HCT116 (cell line): ENCODE measurements around the gene PTPN23. TPM values are rescaled to one million over a fixed set of nuclear protein-coding genes. Genes with fewer than 3 reads are reported as not detected.

Experiments used
- ATAC-seq: fragments of 200-7000 bp; cut with Tn5 transposase; 2 replicates; pipeline ENCODE4 v1.9.1; 2020; ENCODE audit warnings: mild to moderate bottlenecking, moderate library complexity
- BruUV-seq: library from RNA; stranded (reverse); fragments of 400-500 nt; replicated peaks from 2 replicates; lab custom pipeline; 2021; lab: Mats Ljungman, UMichigan
- CTCF ChIA-PET: fragments of 300-600 bp; sonication (Branson Sonifier 250); formaldehyde crosslinking; loops from one replicate; lab custom pipeline; 2021; ENCODE audit warnings: antibody characterized with exemption; lab: Charles Lee
- POLR2A ChIA-PET: fragments of 300-600, 350-600 bp; sonication (Branson Sonifier 250); formaldehyde crosslinking; loops from one replicate; lab custom pipeline; 2021; ENCODE audit warnings: antibody characterized with exemption; lab: Charles Lee
- RAD21 ChIA-PET, 2 experiments: fragments of 300-600 bp; sonication (Branson Sonifier 250); formaldehyde crosslinking; loops; one replicate each; lab custom pipeline; 2023; ENCODE audit warnings: low total read pairs in 2 of 2; ENCODE audit not compliant: uncharacterized antibody in 2 of 2, unreplicated experiment in 2 of 2, low non-redundant PET in 1 of 2; lab: Charles Lee
- DNase-seq: peaks from one replicate; pipeline ENCODE4 v3.0.0-alpha.2; 2010; ENCODE audit warnings: low read depth, low spot score
- H2AFZ ChIP-seq: fragments of 200-600 bp; shearing (Covaris generic), sonication (generic); 2 replicates; pipeline ENCODE4 v1.6.1; 2017; ENCODE audit warnings: low read depth, mixed run types, mixed read lengths, antibody characterized with exemption, low read length; ENCODE audit not compliant: poor library complexity, severe bottlenecking
- H3K27ac ChIP-seq: 2 replicates; pipeline ENCODE4 v1.5.1; 2012; ENCODE audit warnings: low read depth, low read length
- H3K27me3 ChIP-seq: fragments of 200-600 bp; sonication (generic); 2 replicates; pipeline ENCODE4 v1.6.1; 2016; ENCODE audit warnings: mixed run types, low read length, mixed read lengths; ENCODE audit not compliant: insufficient read depth
- H3K36me3 ChIP-seq, 2 experiments: fragments of 200-500 bp in 1 of 2; fragments of 200-600 bp in 1 of 2; sonication (Bioruptor generic) in 1 of 2; sonication (generic) in 1 of 2; 2 replicates each; pipeline versions ENCODE4 v1.5.1 to v1.6.1; 2014 to 2016; ENCODE audit warnings: low read length in 2 of 2, inconsistent platforms in 1 of 2, mixed read lengths in 1 of 2, mixed run types in 1 of 2; ENCODE audit not compliant: insufficient read depth in 2 of 2, control insufficient read depth in 1 of 2
- H3K4me1 ChIP-seq, 2 experiments: fragments of 200-600 bp in 1 of 2; sonication (generic) in 1 of 2; 2 replicates each; pipeline versions ENCODE4 v1.5.1 to v1.6.1; 2012 to 2017; ENCODE audit warnings: low read length in 2 of 2, inconsistent platforms in 1 of 2, mild to moderate bottlenecking in 1 of 2, mixed read lengths in 1 of 2, mixed run types in 1 of 2, moderate library complexity in 1 of 2; ENCODE audit not compliant: insufficient read depth in 2 of 2, control insufficient read depth in 1 of 2
- H3K4me2 ChIP-seq: fragments of 200-600 bp; sonication (generic); 2 replicates; pipeline ENCODE4 v1.6.1; 2017; ENCODE audit warnings: mixed run types, low read length, mixed read lengths
- H3K4me3 ChIP-seq, 2 experiments: fragments of 200-600 bp in 1 of 2; sonication (generic) in 1 of 2; replicated peaks in 1 of 2; 2 replicates each; pipeline ENCODE4 v1.5.1; 2011 to 2016; ENCODE audit warnings: low read length in 2 of 2, control low read depth in 1 of 2, low read depth in 1 of 2, mild to moderate bottlenecking in 1 of 2, mixed read lengths in 1 of 2, mixed run types in 1 of 2
- H3K79me2 ChIP-seq: fragments of 200-600 bp; sonication (generic); 2 replicates; pipeline ENCODE4 v1.6.1; 2017; ENCODE audit warnings: mild to moderate bottlenecking, mixed run types, low read length, moderate library complexity, mixed read lengths; ENCODE audit not compliant: insufficient read depth
- H3K9ac ChIP-seq: fragments of 200-600 bp; sonication (generic); 2 replicates; pipeline ENCODE4 v1.6.1; 2016; ENCODE audit warnings: low read length, mixed read lengths
- H3K9me2 ChIP-seq: fragments of 200-600 bp; sonication (generic), shearing (Covaris generic); 2 replicates; pipeline ENCODE4 v1.6.1; 2017; ENCODE audit warnings: mixed run types, mild to moderate bottlenecking, moderate library complexity; ENCODE audit not compliant: insufficient read depth
- H3K9me3 ChIP-seq, 2 experiments: fragments of 200-500 bp in 1 of 2; fragments of 200-600 bp in 1 of 2; sonication (Bioruptor generic) in 1 of 2; sonication (generic) in 1 of 2; 2 replicates each; pipeline ENCODE4 v1.6.1; 2014 to 2017; ENCODE audit warnings: low read length in 2 of 2, mixed read lengths in 2 of 2, inconsistent platforms in 1 of 2, low read depth in 1 of 2, mild to moderate bottlenecking in 1 of 2, mixed run types in 1 of 2, moderate library complexity in 1 of 2; ENCODE audit not compliant: control insufficient read depth in 1 of 2, insufficient read depth in 1 of 2
- H4K20me1 ChIP-seq: fragments of 200-600 bp; sonication (generic), shearing (Covaris generic); 2 replicates; pipeline ENCODE4 v1.6.1; 2017; ENCODE audit warnings: mixed run types, mild to moderate bottlenecking, moderate library complexity; ENCODE audit not compliant: insufficient read depth
- CBX3 ChIP-seq: IDR thresholded peaks from 2 replicates; pipeline ENCODE4 v1.6.1; 2012; ENCODE audit warnings: low read depth
- CEBPB ChIP-seq: IDR thresholded peaks from 2 replicates; pipeline ENCODE4 v1.6.1; 2012; ENCODE audit warnings: low read depth
- EGR1 ChIP-seq: IDR thresholded peaks from 2 replicates; pipeline ENCODE4 v1.6.1; 2012; ENCODE audit warnings: low read depth
- EZH2 ChIP-seq: fragments of 200-600 bp; sonication (generic); IDR thresholded peaks from 2 replicates; pipeline ENCODE4 v1.6.1; 2017; ENCODE audit warnings: antibody characterized with exemption, mixed run types
- EZH2phosphoT487 ChIP-seq: fragments of 200-600 bp; IDR thresholded peaks from 2 replicates; pipeline ENCODE4 v1.6.1; 2018; ENCODE audit warnings: antibody characterized with exemption, borderline replicate concordance
- FOSL1 ChIP-seq: IDR thresholded peaks from 2 replicates; pipeline ENCODE4 v1.6.1; 2012; ENCODE audit warnings: low read depth
- POLR2A ChIP-seq: IDR thresholded peaks from 2 replicates; pipeline ENCODE4 v1.7.0; 2011; ENCODE audit warnings: borderline replicate concordance; ENCODE audit not compliant: insufficient read depth, insufficient read length; ENCODE audit errors: extremely low read depth
- POLR2AphosphoS5 ChIP-seq: IDR thresholded peaks from 2 replicates; pipeline ENCODE4 v1.6.1; 2011; ENCODE audit warnings: mild to moderate bottlenecking, low read depth, low read length, moderate library complexity
- RAD21 ChIP-seq: IDR thresholded peaks from 2 replicates; pipeline ENCODE4 v1.6.1; 2012; ENCODE audit warnings: low read depth, mild to moderate bottlenecking
- SIN3A ChIP-seq: IDR thresholded peaks from 2 replicates; pipeline ENCODE4 v1.6.1; 2012; ENCODE audit warnings: low read depth
- SP1 ChIP-seq: IDR thresholded peaks from 2 replicates; pipeline ENCODE4 v1.6.1; 2012; ENCODE audit warnings: low read depth
- TCF7L2 ChIP-seq: IDR thresholded peaks from 2 replicates; pipeline ENCODE4 v1.7.0; 2011; ENCODE audit warnings: borderline replicate concordance, inconsistent platforms; ENCODE audit not compliant: insufficient read depth, insufficient read length; ENCODE audit errors: extremely low read depth
- YY1 ChIP-seq: IDR thresholded peaks from 2 replicates; pipeline ENCODE4 v1.6.1; 2011; ENCODE audit warnings: low read length, low read depth, moderate library complexity, mild to moderate bottlenecking; ENCODE audit not compliant: insufficient replicate concordance; ENCODE audit errors: extremely low read depth
- ZFX ChIP-seq: fragments of 450-650 bp; IDR thresholded peaks from 2 replicates; pipeline ENCODE4 v1.6.1; 2017
- ZNF274 ChIP-seq: fragments of 200-500 bp; sonication (Bioruptor generic); IDR thresholded peaks from 2 replicates; pipeline ENCODE4 v1.6.1; 2014; ENCODE audit warnings: mild to moderate bottlenecking, low read depth, low read length, inconsistent platforms
- intact Hi-C: fragments of 100-400 bp; cut with micrococcal nuclease; formaldehyde crosslinking; loops from 2 replicates; pipeline ENCODE4 v1.10.0; 2022
- total RNA-seq: library from RNA; stranded (reverse); gene quantifications from one replicate; pipeline ENCODE4 v1.2.1, GENCODE V29; 2021; ENCODE audit not compliant: unreplicated experiment
- TF ChIP-seq, protein P1 (sequence below): IDR thresholded peaks from 2 replicates; pipeline ENCODE4 v1.6.1; 2012
- TF ChIP-seq, protein P2 (sequence below), 3 experiments: fragments of 200-600 bp in 1 of 3; sonication (generic) in 1 of 3; IDR thresholded peaks in 2 of 3; conservative IDR thresholded peaks in 1 of 3; 2 replicates each; pipeline ENCODE4 v1.5.1; 2012 to 2017; ENCODE audit warnings: low read depth in 2 of 3, low read length in 2 of 3, antibody characterized with exemption in 1 of 3, borderline replicate concordance in 1 of 3, control low read depth in 1 of 3, mild to moderate bottlenecking in 1 of 3, mixed read lengths in 1 of 3, mixed run types in 1 of 3, moderate library complexity in 1 of 3; ENCODE audit not compliant: insufficient read depth in 1 of 3
- TF ChIP-seq, protein P3 (sequence below): IDR thresholded peaks from 2 replicates; pipeline ENCODE4 v1.6.1; 2012; ENCODE audit warnings: low read depth

PTPN23 gene
- total RNA-seq, 1 experiment from 2014 or later: 56.5 TPM

DNA sequence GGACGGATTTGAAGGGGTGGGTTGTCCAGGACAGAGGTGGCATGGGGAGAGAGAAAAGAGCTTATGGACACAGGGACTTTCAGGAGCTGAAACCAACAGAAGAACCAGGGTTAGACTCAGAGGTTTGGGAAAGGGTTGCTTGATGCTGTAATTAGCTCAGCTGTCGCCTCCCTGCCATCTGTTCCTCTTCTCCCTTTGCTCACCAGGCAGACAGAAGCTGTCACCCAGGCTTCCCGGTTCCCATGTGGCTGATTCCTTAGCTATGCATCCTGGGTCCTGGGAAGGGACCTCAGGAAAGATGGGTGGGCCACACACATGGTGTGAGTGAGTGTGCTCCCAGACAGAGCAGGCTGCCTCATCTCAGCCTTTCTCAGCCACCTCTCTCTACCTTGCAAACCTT, 14.1 kb downstream of the PTPN23 start:
- Histone ChIP-seq H3K27ac (peak overlapping the region; percentile 24; the same call in 1 of the 2 replicates), H2AFZ (no peak overlapping the region), H3K9me2 (no peaks in the 10 kb centered on the region), H3K4me1 (peaks cover 10 to 26% of the 10 kb centered on the region in 2 experiments), H4K20me1 (peaks cover 11% of the 10 kb centered on the region; the same call in 1 of the 2 replicates), H3K36me3 (peaks cover 0 to 3% of the 10 kb centered on the region in 2 experiments; a peak in 2 of 4 replicates), H3K79me2 (peaks cover 81% of the 10 kb centered on the region), H3K4me2 (peak overlapping the region; percentile 61), H3K9ac (no peak overlapping the region), H3K27me3 (no peaks in the 10 kb centered on the region), H3K9me3 (no peaks in the 10 kb centered on the region), H3K4me3 (no peak overlapping the region)
- DNase-seq: no peak
- 0 out of 2 replicates have a peak, but pooled peaks have one; percentile 15 for ATAC-seq
- POLR2A ChIA-PET: interaction anchor here (0.9 kb wide), 1 partner anchor 14 kb away, joined by 3 read pairs; the partner anchor contains the start of gene PTPN23
- RAD21 ChIA-PET: no interaction called here
- intact Hi-C loops: no loop called here
- no TSS peak for BruUV-seq
- no peak for TF ChIP-seq POLR2AphosphoS5
- TF ChIP-seq TCF7L2: no peak
- no peak for TF ChIP-seq CBX3
- TF ChIP-seq ZNF274: no peak
- no peak for TF ChIP-seq FOSL1
- TF ChIP-seq RAD21: no peak
- TF ChIP-seq ZFX: no peak
- no peak for TF ChIP-seq SP1
- TF ChIP-seq EGR1: no peak
- no peak for TF ChIP-seq SIN3A
- no peak for TF ChIP-seq EZH2phosphoT487
- no peak for TF ChIP-seq EZH2
- CTCF ChIA-PET: no interaction called here

DNA sequence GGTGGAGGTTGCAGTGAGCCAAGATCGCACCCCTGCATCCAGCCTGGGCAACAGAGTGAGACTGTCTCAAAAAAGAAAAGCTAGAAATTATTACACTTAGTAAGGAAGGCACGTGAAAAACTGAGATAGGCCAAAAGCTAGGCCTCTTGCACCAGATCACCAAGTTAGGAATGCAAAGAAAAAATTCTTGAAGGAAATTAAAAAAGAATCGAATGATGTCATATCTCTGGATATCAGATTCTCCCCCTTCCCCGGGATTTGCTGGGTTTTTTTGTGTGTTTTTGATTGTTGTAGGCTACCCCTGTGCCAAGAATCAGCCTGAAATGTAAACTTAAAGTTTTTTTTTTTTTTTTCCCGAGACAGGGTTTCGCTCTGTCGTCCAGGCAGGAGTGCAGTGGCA, 17.4 kb downstream of the PTPN23 start:
- ChIA-PET RAD21 (no interaction called here), CTCF (no interaction called here), POLR2A (no interaction called here)
- H3K4me3 ChIP-seq: no peak overlapping the region
- H3K9me2 ChIP-seq: no peaks in the 10 kb centered on the region
- intact Hi-C loops: no loop called here
- H3K27me3 ChIP-seq: no peaks in the 10 kb centered on the region
- H3K36me3 ChIP-seq: peaks cover 0 to 3% of the 10 kb centered on the region in 2 experiments; a peak in 2 of 4 replicates
- H3K4me1 ChIP-seq: peaks cover 10 to 20% of the 10 kb centered on the region in 2 experiments
- H4K20me1 ChIP-seq: peaks cover 11% of the 10 kb centered on the region; the same call in 1 of the 2 replicates
- H3K4me2 ChIP-seq: no peak overlapping the region
- no peak overlapping the region for H2AFZ ChIP-seq
- H3K9me3 ChIP-seq: no peaks in the 10 kb centered on the region
- H3K79me2 ChIP-seq: peaks cover 58% of the 10 kb centered on the region
- H3K27ac ChIP-seq: no peak overlapping the region
- no TSS peak for BruUV-seq
- ATAC-seq (no peak), DNase-seq (no peak)
- H3K9ac ChIP-seq: no peak overlapping the region
- TF ChIP-seq, protein P1, sequence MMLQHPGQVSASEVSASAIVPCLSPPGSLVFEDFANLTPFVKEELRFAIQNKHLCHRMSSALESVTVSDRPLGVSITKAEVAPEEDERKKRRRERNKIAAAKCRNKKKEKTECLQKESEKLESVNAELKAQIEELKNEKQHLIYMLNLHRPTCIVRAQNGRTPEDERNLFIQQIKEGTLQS: no peak
- TF ChIP-seq, protein P2, sequence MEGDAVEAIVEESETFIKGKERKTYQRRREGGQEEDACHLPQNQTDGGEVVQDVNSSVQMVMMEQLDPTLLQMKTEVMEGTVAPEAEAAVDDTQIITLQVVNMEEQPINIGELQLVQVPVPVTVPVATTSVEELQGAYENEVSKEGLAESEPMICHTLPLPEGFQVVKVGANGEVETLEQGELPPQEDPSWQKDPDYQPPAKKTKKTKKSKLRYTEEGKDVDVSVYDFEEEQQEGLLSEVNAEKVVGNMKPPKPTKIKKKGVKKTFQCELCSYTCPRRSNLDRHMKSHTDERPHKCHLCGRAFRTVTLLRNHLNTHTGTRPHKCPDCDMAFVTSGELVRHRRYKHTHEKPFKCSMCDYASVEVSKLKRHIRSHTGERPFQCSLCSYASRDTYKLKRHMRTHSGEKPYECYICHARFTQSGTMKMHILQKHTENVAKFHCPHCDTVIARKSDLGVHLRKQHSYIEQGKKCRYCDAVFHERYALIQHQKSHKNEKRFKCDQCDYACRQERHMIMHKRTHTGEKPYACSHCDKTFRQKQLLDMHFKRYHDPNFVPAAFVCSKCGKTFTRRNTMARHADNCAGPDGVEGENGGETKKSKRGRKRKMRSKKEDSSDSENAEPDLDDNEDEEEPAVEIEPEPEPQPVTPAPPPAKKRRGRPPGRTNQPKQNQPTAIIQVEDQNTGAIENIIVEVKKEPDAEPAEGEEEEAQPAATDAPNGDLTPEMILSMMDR (IDR thresholded peaks at IDR 0.05 in 2 of 3, conservative IDR thresholded peaks at IDR 0.05 in 1 of 3; ENCODE audit: borderline replicate concordance in 1 of 3, insufficient read depth in 1 of 3, low read depth in 2 of 3, low read length in 2 of 3): no peak
- TF ChIP-seq CEBPB (no peak), YY1 (no peak), POLR2A (no peak), EGR1 (no peak)
- TF ChIP-seq, protein P3, sequence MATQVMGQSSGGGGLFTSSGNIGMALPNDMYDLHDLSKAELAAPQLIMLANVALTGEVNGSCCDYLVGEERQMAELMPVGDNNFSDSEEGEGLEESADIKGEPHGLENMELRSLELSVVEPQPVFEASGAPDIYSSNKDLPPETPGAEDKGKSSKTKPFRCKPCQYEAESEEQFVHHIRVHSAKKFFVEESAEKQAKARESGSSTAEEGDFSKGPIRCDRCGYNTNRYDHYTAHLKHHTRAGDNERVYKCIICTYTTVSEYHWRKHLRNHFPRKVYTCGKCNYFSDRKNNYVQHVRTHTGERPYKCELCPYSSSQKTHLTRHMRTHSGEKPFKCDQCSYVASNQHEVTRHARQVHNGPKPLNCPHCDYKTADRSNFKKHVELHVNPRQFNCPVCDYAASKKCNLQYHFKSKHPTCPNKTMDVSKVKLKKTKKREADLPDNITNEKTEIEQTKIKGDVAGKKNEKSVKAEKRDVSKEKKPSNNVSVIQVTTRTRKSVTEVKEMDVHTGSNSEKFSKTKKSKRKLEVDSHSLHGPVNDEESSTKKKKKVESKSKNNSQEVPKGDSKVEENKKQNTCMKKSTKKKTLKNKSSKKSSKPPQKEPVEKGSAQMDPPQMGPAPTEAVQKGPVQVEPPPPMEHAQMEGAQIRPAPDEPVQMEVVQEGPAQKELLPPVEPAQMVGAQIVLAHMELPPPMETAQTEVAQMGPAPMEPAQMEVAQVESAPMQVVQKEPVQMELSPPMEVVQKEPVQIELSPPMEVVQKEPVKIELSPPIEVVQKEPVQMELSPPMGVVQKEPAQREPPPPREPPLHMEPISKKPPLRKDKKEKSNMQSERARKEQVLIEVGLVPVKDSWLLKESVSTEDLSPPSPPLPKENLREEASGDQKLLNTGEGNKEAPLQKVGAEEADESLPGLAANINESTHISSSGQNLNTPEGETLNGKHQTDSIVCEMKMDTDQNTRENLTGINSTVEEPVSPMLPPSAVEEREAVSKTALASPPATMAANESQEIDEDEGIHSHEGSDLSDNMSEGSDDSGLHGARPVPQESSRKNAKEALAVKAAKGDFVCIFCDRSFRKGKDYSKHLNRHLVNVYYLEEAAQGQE: no peak
